ENCODE measurements around the gene UBAC2.
A peak's percentile ranks its signal among the peaks of the same experiment; 100 is the strongest.

Gene UBAC2

GRCh38 chr13:99299256-99299919, 98.7 kb downstream of the UBAC2 start:
- no peak for DNase-seq

GRCh38 chr13:99299920-99300341, 99.3 kb downstream of the UBAC2 start:
- no peak for DNase-seq

- no peak for DNase-seq
These were observed 100.6 kb downstream of the UBAC2 start for GRCh38 chr13:99301056-99301838.

GRCh38 chr13:99301913-99302636, 101.4 kb downstream of the UBAC2 start:
- no peak for DNase-seq

GRCh38 chr13:99302637-99303505, 102.2 kb downstream of the UBAC2 start:
- DNase-seq, result no peak

GRCh38 chr13:99303863-99304521, 103.3 kb downstream of the UBAC2 start:
- peak; percentile 75 for DNase-seq

- DNase-seq, result no peak
These were observed 103.9 kb downstream of the UBAC2 start for GRCh38 chr13:99304541-99304940.

- no peak for DNase-seq
These were observed 104.5 kb downstream of the UBAC2 start for GRCh38 chr13:99305158-99305557.

GRCh38 chr13:99305566-99305965, 104.9 kb downstream of the UBAC2 start:
- no peak for DNase-seq

GRCh38 chr13:99307247-99307646, 106.6 kb downstream of the UBAC2 start, which contains the start of gene GPR183:
Gene GPR183, minus strand, starts transcription at chr13:99307399. Its CDS starts 11,254 bp downstream, at chr13:99296145.
- no peak for DNase-seq

GRCh38 chr13:99307648-99308339, 107.1 kb downstream of the UBAC2 start:
- DNase-seq, result peak; percentile 80

GRCh38 chr13:99308471-99309087, 107.9 kb downstream of the UBAC2 start:
- DNase-seq, result no peak

- DNase-seq, result no peak
These were observed 109.9 kb downstream of the UBAC2 start for GRCh38 chr13:99310382-99311031.

- DNase-seq, result no peak
These were observed 110.5 kb downstream of the UBAC2 start for GRCh38 chr13:99311137-99311536.

- no peak for DNase-seq
These were observed 111.3 kb downstream of the UBAC2 start for GRCh38 chr13:99311748-99312492.

- DNase-seq, result no peak
These were observed 111.8 kb downstream of the UBAC2 start for GRCh38 chr13:99312493-99312883.

- no peak for DNase-seq
These were observed 112.8 kb downstream of the UBAC2 start for GRCh38 chr13:99313501-99313900.

GRCh38 chr13:99313941-99314340, 113.3 kb downstream of the UBAC2 start:
- DNase-seq, result no peak

GRCh38 chr13:99314640-99315176, 114.1 kb downstream of the UBAC2 start:
- no peak for DNase-seq

Measured in activated CD8-positive, alpha-beta memory T cell treated with anti-CD3 and anti-CD28 coated beads, Interleukin-2, amount 50 U/mL, for 48 hours (primary cell).